ENCODE data around the gene AK8.
"Not testable (repeated sequence)": the region's sequence is repeated elsewhere in the genome, so short reads cannot be mapped to it uniquely, and the experiment has no call there.

Gene AK8

GRCh38 chr9:132711846-132712245 lies 166.2 kb downstream of the AK8 start:
- no peak for DNase-seq (ENCODE audit: low spot score)

- not testable (repeated sequence) for DNase-seq (ENCODE audit: low spot score)
These were observed 166.9 kb downstream of the AK8 start for GRCh38 chr9:132711152-132711551.

GRCh38 chr9:132710333-132710732 lies 167.8 kb downstream of the AK8 start:
- DNase-seq (ENCODE audit: low spot score): no peak

GRCh38 chr9:132708769-132709430 lies 169.2 kb downstream of the AK8 start:
- no peak for DNase-seq (ENCODE audit: low spot score)

DNA sequence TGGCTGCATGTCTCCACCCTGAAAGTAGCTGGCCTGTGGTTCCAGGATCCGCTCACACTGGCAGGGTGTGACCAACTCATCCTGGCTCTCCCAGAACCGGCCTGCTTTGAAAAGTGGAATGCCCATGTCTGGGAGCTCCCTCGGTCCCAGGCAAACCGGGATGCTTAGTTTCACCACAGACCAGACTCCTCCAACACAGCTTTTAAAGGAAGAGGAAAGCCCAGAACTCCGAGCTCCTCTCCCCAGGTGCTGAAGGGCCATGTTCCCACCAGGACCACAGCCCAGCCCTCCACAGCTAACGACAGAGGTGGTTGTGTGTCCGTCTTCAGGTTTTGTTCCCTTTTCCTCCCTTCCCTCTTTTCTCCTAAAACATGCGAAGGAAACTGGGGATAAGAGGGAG lies 169.8 kb downstream of the AK8 start:
- DNase-seq (ENCODE audit: low spot score): no peak

DNA sequence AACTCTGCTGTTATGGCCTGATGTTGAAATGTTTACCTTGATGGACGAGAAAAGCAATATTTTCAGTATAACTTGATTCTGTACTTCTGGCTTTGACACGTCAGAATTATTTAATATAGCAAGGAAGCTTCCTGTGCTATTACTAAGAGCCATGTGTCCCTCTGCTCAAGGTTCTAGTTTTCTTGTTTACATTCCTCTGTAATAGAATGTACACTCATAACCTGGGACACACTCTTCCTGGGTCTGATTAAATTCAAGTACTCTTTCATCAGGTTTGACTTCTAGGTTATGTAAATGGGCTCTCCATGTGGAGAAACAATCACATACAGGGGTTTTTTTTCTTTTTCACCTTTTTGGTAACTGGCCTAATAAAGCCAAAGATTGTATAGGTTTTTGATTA lies 174.7 kb downstream of the AK8 start:
- DNase-seq (ENCODE audit: low spot score): no peak

DNA sequence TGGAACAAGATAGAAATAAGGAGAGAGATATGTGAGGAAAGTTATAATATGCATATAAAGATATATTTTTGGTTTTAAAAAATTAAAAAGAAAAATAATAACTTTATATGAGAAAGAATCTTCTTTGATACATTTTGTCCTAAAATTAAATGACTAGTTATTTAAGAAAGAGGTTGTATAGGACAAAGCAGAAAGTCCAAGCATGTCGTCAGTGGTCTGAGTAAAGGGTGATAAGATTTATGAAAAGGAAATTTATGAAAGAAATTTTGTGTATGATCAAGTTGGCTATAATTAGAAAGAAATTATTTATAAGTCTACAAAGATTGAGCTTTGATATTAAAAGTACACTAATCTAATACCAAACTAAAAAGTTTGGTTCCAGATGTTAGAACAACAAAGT lies 175.8 kb downstream of the AK8 start:
- no peak for DNase-seq (ENCODE audit: low spot score)

- DNase-seq (ENCODE audit: low spot score): no peak
These were observed 178.1 kb downstream of the AK8 start for GRCh38 chr9:132699956-132700355.

DNA sequence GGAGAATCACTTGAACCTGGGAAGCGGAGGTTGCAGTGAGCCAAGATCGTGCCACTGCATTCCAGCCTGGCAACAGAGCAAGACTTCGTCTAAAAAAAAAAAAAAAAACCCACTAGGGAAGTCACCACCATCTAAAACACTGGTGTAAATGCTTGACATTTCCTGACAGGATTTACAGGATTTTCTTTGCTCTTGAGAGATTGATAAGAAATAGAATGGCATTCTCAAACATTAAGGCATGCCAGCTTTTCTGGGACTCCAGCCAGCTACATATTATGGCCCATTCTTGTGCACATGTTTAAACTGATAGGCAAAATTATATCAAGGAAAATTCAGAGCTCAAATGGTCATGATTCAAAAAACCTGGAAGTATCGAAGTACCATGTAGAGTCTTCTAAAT lies 179.1 kb downstream of the AK8 start:
- no peak for DNase-seq (ENCODE audit: low spot score)

GRCh38 chr9:132697230-132697629 lies 180.9 kb downstream of the AK8 start:
- no peak for DNase-seq (ENCODE audit: low spot score)

GRCh38 chr9:132694144-132694543 lies 183.9 kb downstream of the AK8 start:
- peak; percentile 46 for DNase-seq (ENCODE audit: low spot score)

DNA sequence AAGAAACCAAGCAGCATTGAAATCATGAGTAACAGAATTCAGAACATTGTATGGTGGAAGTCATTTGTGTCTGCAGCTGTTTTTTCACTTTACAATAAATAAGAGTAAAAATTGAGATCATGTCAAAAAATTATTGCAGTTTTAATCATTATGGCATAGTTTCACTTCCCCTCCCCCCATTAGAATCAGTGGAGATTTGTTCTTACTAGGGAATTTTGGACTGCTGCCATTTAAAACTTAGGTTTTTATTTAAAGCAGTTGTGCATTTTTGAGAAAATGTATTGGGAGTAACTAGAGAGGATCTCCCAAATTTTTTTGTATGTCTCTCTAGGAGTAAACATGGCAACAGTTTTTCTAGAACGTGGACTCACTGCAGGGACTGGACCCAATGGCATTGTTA lies 187.4 kb downstream of the AK8 start:
- no peak for DNase-seq (ENCODE audit: low spot score)

- no peak for DNase-seq (ENCODE audit: low spot score)
These were observed 194.2 kb downstream of the AK8 start for GRCh38 chr9:132683873-132684272.

GRCh38 chr9:132681561-132681960 lies 196.5 kb downstream of the AK8 start:
- DNase-seq (ENCODE audit: low spot score): no peak

DNA sequence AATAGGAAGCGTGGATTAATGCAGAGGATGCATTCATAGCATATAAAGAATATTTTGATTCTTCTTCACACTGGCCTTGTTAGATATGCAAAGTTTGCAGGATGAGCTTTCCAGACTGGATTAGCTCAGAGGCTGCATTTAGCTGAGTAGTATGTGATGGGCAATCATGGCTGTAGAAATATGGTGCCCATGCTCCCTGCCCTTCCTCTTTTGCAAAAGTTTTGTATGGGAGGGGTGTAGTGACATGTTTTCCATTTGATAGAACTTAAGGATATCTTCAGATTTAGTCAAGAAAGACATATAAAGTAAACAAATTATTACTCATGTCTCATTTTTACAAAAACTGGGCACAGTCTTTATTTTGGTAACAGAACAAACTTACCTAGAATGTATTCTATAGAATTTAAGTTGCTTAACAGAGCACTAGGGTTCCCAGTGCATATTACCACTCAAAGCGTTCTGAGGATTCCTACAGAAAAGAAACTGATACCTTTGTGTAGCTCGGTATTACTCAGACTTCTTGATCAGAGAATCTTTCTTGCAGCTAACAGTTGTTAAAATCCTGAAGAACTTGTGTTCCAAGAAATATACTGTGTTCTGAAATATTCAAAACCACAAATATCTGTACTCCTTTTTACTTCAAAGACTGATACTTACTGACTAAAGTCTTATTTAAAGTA lies 198.0 kb downstream of the AK8 start:
- no peak for DNase-seq (ENCODE audit: low spot score)

DNA sequence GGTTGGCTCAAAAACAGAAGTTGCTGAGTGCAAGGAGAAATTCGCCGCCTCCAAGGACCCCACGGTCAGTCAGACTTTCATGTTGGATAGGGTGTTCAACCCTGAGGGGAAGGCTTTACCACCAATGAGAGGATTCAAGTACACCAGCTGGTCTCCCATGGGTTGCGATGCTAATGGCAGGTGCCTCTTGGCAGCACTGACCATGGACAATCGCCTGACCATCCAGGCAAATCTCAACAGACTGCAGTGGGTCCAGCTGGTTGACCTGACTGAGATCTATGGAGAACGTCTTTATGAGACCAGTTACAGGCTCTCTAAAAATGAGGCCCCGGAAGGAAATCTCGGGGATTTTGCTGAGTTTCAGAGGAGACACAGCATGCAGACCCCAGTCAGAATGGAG lies 200.1 kb downstream of the AK8 start:
- DNase-seq (ENCODE audit: low spot score): no peak

Measured in CD4-positive, alpha-beta T cell treated with Interleukin-2 at 100 ng/mL for 4 hours (primary cell).